ENCODE measurements around the gene CPLANE1. TPM values are rescaled to one million over a fixed set of nuclear protein-coding genes. Genes with fewer than 3 reads are reported as not detected.
"Not testable (repeated sequence)": the region's sequence is repeated elsewhere in the genome, so short reads cannot be mapped to it uniquely, and the experiment has no call there.

CPLANE1 gene
- total RNA-seq, 1 donor from 2014 or later: 20.7 TPM

- intact Hi-C loops (cut with DNase I): no loop called here
- no peak overlapping the region for H3K4me3 ChIP-seq
- TF ChIP-seq CTCF (IDR thresholded peaks at IDR 0.05): no peak
- no peak overlapping the region for H3K27ac ChIP-seq
- no peak for ATAC-seq
- no peak for DNase-seq
- H3K36me3 ChIP-seq: peaks cover 52% of the 10 kb centered on the region
- no peaks in the 10 kb centered on the region for H3K27me3 ChIP-seq (ENCODE audit: low read depth)
- H3K4me1 ChIP-seq: no peaks in the 10 kb centered on the region
- H3K9me3 ChIP-seq: no peaks in the 10 kb centered on the region
These were observed 139.0 kb downstream of the CPLANE1 start for GRCh38 chr5:37110135-37110534.

- DNase-seq: no peak
- Histone ChIP-seq H3K36me3 (peaks cover 52% of the 10 kb centered on the region), H3K4me3 (no peak overlapping the region), H3K9me3 (no peaks in the 10 kb centered on the region), H3K27ac (no peak overlapping the region), H3K4me1 (no peaks in the 10 kb centered on the region), H3K27me3 (ENCODE audit: low read depth) (no peaks in the 10 kb centered on the region)
- TF ChIP-seq CTCF (IDR thresholded peaks at IDR 0.05): no peak
- ATAC-seq: no peak
- intact Hi-C loops (cut with DNase I): no loop called here
These were observed 139.8 kb downstream of the CPLANE1 start for GRCh38 chr5:37109338-37109737.

- peaks cover 44% of the 10 kb centered on the region for H3K36me3 ChIP-seq
- H3K9me3 ChIP-seq: peaks cover 15% of the 10 kb centered on the region
- TF ChIP-seq CTCF (IDR thresholded peaks at IDR 0.05): no peak
- no peaks in the 10 kb centered on the region for H3K27me3 ChIP-seq (ENCODE audit: low read depth)
- H3K4me1 ChIP-seq: no peaks in the 10 kb centered on the region
- intact Hi-C loops (cut with DNase I): no loop called here
- no peak overlapping the region for H3K27ac ChIP-seq
- DNase-seq: no peak
- no peak overlapping the region for H3K4me3 ChIP-seq
- ATAC-seq: no peak
These were observed 145.9 kb downstream of the CPLANE1 start for GRCh38 chr5:37103302-37103701.

- H3K27ac ChIP-seq; intact Hi-C loops (cut with DNase I); ATAC-seq; H3K4me1 ChIP-seq; H3K27me3 ChIP-seq (ENCODE audit: low read depth); H3K4me3 ChIP-seq; DNase-seq: not testable (repeated sequence)
- peaks cover 11% of the 10 kb centered on the region for H3K36me3 ChIP-seq
- H3K9me3 ChIP-seq: peaks cover 28% of the 10 kb centered on the region
These were observed 149.9 kb downstream of the CPLANE1 start for GRCh38 chr5:37099267-37099666.

GRCh38 chr5:37093795-37094194 is 155.4 kb downstream of the CPLANE1 start:
- H3K4me3 ChIP-seq; ATAC-seq; H3K36me3 ChIP-seq; H3K27me3 ChIP-seq (ENCODE audit: low read depth); DNase-seq; intact Hi-C loops (cut with DNase I); H3K4me1 ChIP-seq; H3K27ac ChIP-seq: not testable (repeated sequence)
- H3K9me3 ChIP-seq: peaks cover 13% of the 10 kb centered on the region

- ATAC-seq (no peak), DNase-seq (no peak)
- H3K36me3 ChIP-seq: no peaks in the 10 kb centered on the region
- intact Hi-C loops (cut with DNase I): no loop called here
- H3K27ac ChIP-seq: no peak overlapping the region
- H3K9me3 ChIP-seq: no peaks in the 10 kb centered on the region
- H3K27me3 ChIP-seq (ENCODE audit: low read depth): no peaks in the 10 kb centered on the region
- no peak overlapping the region for H3K4me3 ChIP-seq
- no peaks in the 10 kb centered on the region for H3K4me1 ChIP-seq
- no peak for TF ChIP-seq CTCF (IDR thresholded peaks at IDR 0.05)
These were observed 158.4 kb downstream of the CPLANE1 start for GRCh38 chr5:37090781-37091180.
